ENCODE results near the gene MAN2C1. TPM values are rescaled to one million over a fixed set of nuclear protein-coding genes. Genes with fewer than 3 reads are reported as not detected.
"Not testable (repeated sequence)": the region's sequence is repeated elsewhere in the genome, so short reads cannot be mapped to it uniquely, and the experiment has no call there.

MAN2C1 gene
- total RNA-seq, 2 donors from 2014 or later: 114 to 245 TPM

GRCh38 chr15:75319231-75319897 lies 49.0 kb downstream of the MAN2C1 start:
- H3K4me1 Mint-ChIP-seq; H3K36me3 Mint-ChIP-seq (ENCODE audit: low read depth); H3K27ac Mint-ChIP-seq; H3K9me3 Mint-ChIP-seq; H3K4me3 Mint-ChIP-seq; ATAC-seq (replicated peaks); H3K27me3 Mint-ChIP-seq: not testable (repeated sequence)

- no peak for ATAC-seq (replicated peaks)
- H3K27ac Mint-ChIP-seq: no peak overlapping the region
- H3K27me3 Mint-ChIP-seq: peaks cover 10% of the 10 kb centered on the region
- no peak overlapping the region for H3K4me3 Mint-ChIP-seq
- no peaks in the 10 kb centered on the region for H3K36me3 Mint-ChIP-seq (ENCODE audit: low read depth)
- H3K9me3 Mint-ChIP-seq: no peaks in the 10 kb centered on the region
- no peaks in the 10 kb centered on the region for H3K4me1 Mint-ChIP-seq
These were observed 53.7 kb downstream of the MAN2C1 start for GRCh38 chr15:75314552-75315290.

GRCh38 chr15:75313116-75313845 lies 55.1 kb downstream of the MAN2C1 start:
- Mint-ChIP-seq H3K4me3 (peak overlapping the region; percentile 4), H3K27ac (no peak overlapping the region), H3K36me3 (ENCODE audit: low read depth) (no peaks in the 10 kb centered on the region), H3K4me1 (no peaks in the 10 kb centered on the region), H3K27me3 (peaks cover 14% of the 10 kb centered on the region), H3K9me3 (no peaks in the 10 kb centered on the region)
- ATAC-seq (replicated peaks): peak; percentile 90

GRCh38 chr15:75312548-75312947 lies 55.9 kb downstream of the MAN2C1 start:
- H3K27me3 Mint-ChIP-seq: peaks cover 19% of the 10 kb centered on the region
- H3K36me3 Mint-ChIP-seq (ENCODE audit: low read depth); H3K4me1 Mint-ChIP-seq; H3K27ac Mint-ChIP-seq; ATAC-seq (replicated peaks); H3K9me3 Mint-ChIP-seq: not testable (repeated sequence)
- H3K4me3 Mint-ChIP-seq: peak overlapping the region; percentile 4

DNA sequence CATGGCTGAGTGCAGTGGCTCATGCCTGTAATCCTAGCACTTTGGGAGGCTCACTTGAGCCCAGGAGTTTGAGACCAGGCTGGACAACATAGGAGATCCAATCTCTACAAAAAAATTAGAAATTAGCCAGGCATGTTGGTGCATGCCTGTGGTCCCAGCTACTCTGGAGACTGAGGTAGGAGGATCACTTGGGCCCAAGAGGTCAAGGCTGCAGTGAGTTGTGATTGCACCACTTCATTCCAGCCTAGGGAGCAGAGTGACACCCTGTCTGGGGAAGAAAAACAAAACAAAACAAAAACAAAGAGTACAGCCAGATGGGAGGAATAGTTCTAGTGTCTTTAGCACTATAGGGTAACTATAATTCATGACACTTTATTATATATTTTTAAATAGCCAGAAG lies 58.7 kb downstream of the MAN2C1 start:
- no peaks in the 10 kb centered on the region for H3K36me3 Mint-ChIP-seq (ENCODE audit: low read depth)
- no peak for ATAC-seq (replicated peaks)
- H3K4me3 Mint-ChIP-seq: no peak overlapping the region
- no peaks in the 10 kb centered on the region for H3K9me3 Mint-ChIP-seq
- H3K27me3 Mint-ChIP-seq: peaks cover 34% of the 10 kb centered on the region
- H3K27ac Mint-ChIP-seq: no peak overlapping the region
- H3K4me1 Mint-ChIP-seq: no peaks in the 10 kb centered on the region

DNA sequence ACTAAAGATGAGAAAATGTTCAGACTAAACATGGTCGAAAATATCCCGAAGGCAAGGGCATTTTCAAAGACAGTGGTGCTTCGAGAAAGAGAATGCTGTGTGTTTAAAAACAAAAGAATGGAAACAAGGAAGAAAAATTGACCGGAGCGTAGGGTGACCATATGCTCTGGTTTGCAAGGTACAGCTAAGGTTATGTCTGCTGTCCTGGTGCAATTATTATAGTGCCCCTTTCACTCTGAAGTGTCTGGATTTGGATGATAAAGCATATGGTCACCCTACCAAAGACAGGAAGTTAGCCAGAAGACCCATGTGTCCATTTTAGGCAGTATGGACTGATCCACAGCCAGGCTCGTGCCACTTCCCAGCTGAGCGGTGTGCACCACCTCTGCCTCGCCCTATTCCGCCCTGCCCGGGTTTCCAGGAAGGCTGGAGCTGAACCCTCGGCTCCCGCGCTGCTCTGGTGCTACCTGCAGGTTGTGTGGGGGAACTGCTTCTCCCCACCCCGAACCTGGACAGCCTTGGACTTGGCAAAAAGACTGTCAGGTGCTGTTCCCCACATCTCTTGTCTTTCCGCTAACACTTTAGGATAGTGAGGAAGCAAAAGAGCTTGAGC lies 60.5 kb downstream of the MAN2C1 start:
- H3K9me3 Mint-ChIP-seq: no peaks in the 10 kb centered on the region
- no peak overlapping the region for H3K4me3 Mint-ChIP-seq
- H3K36me3 Mint-ChIP-seq (ENCODE audit: low read depth): no peaks in the 10 kb centered on the region
- H3K27ac Mint-ChIP-seq: no peak overlapping the region
- H3K27me3 Mint-ChIP-seq: peaks cover 47% of the 10 kb centered on the region
- no peaks in the 10 kb centered on the region for H3K4me1 Mint-ChIP-seq
- no peak for ATAC-seq (replicated peaks)

- H3K27me3 Mint-ChIP-seq: peaks cover 45% of the 10 kb centered on the region
These were observed 62.2 kb downstream of the MAN2C1 start for GRCh38 chr15:75306188-75306587.

More at GRCh38 chr15:75306188-75306587, 62.2 kb downstream of the MAN2C1 start:
- Mint-ChIP-seq H3K9me3 (no peaks in the 10 kb centered on the region), H3K36me3 (ENCODE audit: low read depth) (no peaks in the 10 kb centered on the region), H3K4me1 (no peaks in the 10 kb centered on the region), H3K27ac (no peak overlapping the region), H3K4me3 (no peak overlapping the region)
- ATAC-seq (replicated peaks): no peak

Other genes starting within 250 kb of the MAN2C1 start
- gene C15orf39, start 166.7 kb downstream of the MAN2C1 start, total RNA-seq: 10 to 100 TPM; 20.4 to 32.3 TPM
- gene GOLGA6C, start 110.3 kb downstream of the MAN2C1 start, total RNA-seq: not detected
- under 1 TPM in 1 of 2 donors, not detected in 1; 0.16 TPM for gene GOLGA6D, start 85.8 kb downstream of the MAN2C1 start, total RNA-seq
- 10 to 100 TPM; 69.9 to 78.9 TPM for gene COMMD4, start 32.5 kb downstream of the MAN2C1 start, total RNA-seq
- gene NEIL1, start 21.6 kb downstream of the MAN2C1 start, total RNA-seq: 10 to 100 TPM; 11.6 to 56.7 TPM
- 10 to 100 TPM; 82.3 to 96.6 TPM for gene SIN3A, start 83.1 kb upstream of the MAN2C1 start, total RNA-seq
- gene PTPN9, start 210.7 kb upstream of the MAN2C1 start, total RNA-seq: 10 to 100 TPM; 17.8 to 38.4 TPM